HG03521 (cell line): ENCODE results near the gene ALDH5A1.

Source experiments
- ATAC-seq: cut with Tn5 transposase; IDR thresholded peaks from one replicate; pipeline ENCODE4 v1.9.1; 2021; ENCODE audit warnings: mild to moderate bottlenecking, moderate library complexity; ENCODE audit not compliant: unreplicated experiment

Gene ALDH5A1

GRCh38 chr6:24564081-24564480 is 69.3 kb downstream of the ALDH5A1 start:
- ATAC-seq, result no peak

- no peak for ATAC-seq
Measured at GRCh38 chr6:24565196-24565595, 70.4 kb downstream of the ALDH5A1 start.

GRCh38 chr6:24566020-24566767 is 71.4 kb downstream of the ALDH5A1 start:
- ATAC-seq, result no peak

- no peak for ATAC-seq
Measured at GRCh38 chr6:24568683-24569082, 73.9 kb downstream of the ALDH5A1 start.

GRCh38 chr6:24569811-24570210 is 75.0 kb downstream of the ALDH5A1 start:
- no peak for ATAC-seq

GRCh38 chr6:24571361-24571760 is 76.6 kb downstream of the ALDH5A1 start:
- ATAC-seq, result no peak

- ATAC-seq, result no peak
Measured at GRCh38 chr6:24574809-24575208, 80.0 kb downstream of the ALDH5A1 start.

GRCh38 chr6:24576447-24576846 is 81.7 kb downstream of the ALDH5A1 start:
- no peak for ATAC-seq

- peak; percentile 69 for ATAC-seq
Measured at GRCh38 chr6:24581084-24581669, 86.4 kb downstream of the ALDH5A1 start.

GRCh38 chr6:24583463-24584381 is 89.0 kb downstream of the ALDH5A1 start:
- ATAC-seq, result peak; percentile 54

GRCh38 chr6:24584382-24584720 is 89.6 kb downstream of the ALDH5A1 start:
- ATAC-seq, result no peak
